ENCODE measurements around the gene A3GALT2. TPM values are rescaled to one million over a fixed set of nuclear protein-coding genes. Genes with fewer than 3 reads are reported as not detected.

A3GALT2 gene
- total RNA-seq, 1 experiment from 2014 or later = not detected

DNA sequence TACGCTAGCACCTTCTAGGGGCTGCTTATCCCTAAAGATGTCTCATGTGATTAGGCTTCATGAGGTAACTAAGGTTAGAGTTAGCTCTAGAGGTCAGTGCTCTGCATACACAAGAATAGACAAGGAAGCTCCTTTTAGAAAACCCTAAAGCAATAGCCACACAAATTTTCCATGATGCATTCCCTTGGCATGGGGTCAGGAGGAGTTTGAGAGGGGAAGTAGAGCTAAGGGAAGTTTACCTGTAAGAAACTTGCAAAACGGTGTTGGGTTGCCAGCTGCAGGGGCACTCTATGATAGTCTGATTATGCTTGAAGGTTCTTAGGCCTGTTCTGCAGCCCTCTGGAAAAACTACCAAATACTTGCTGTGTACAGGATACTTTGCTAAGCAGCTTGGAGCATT lies 39.0 kb upstream of the A3GALT2 start:
- no peak overlapping the region for H3K18ac ChIP-seq (ENCODE audit: insufficient read length, low read depth, low read length)
- H3K4me1 ChIP-seq (ENCODE audit: insufficient read depth, low read length) = peaks cover 18% of the 10 kb centered on the region; the same call in 1 of the 2 replicates
- H2BK20ac ChIP-seq (ENCODE audit: low read depth, low read length, poor library complexity, severe bottlenecking) = no peak overlapping the region
- no peak overlapping the region for H2BK12ac ChIP-seq (ENCODE audit: insufficient read length, low read depth, low read length)
- no peak overlapping the region for H2BK15ac ChIP-seq (ENCODE audit: low read depth, low read length)
- H3K4ac ChIP-seq (ENCODE audit: low read depth, low read length) = no peak overlapping the region
- H3K79me1 ChIP-seq (ENCODE audit: insufficient read depth, low read depth, low read length, poor library complexity, severe bottlenecking) = no peaks in the 10 kb centered on the region
- Mint-ChIP-seq H3K27me3 (ENCODE audit: low read depth) (peaks cover 62% of the 10 kb centered on the region), H3K27ac (no peak overlapping the region), H3K4me1 (peaks cover 39 to 46% of the 10 kb centered on the region in 2 experiments), H3K4me3 (no peak overlapping the region), H3K9me3 (no peaks in the 10 kb centered on the region; a peak in 1 of 5 replicates), H3K36me3 (ENCODE audit: insufficient read depth in 1 of 3, low read depth in 3 of 3) (peaks cover 0 to 5% (median 0%) of the 10 kb centered on the region in 3 experiments; a peak in 3 of 7 replicates)
- no peak overlapping the region for H3K23ac ChIP-seq (ENCODE audit: insufficient read length, low read depth, low read length)
- H2AFZ ChIP-seq (ENCODE audit: low read length) = no peak overlapping the region
- no peak overlapping the region for H2AK5ac ChIP-seq (ENCODE audit: insufficient read length, low read length)
- no peak overlapping the region for H2BK120ac ChIP-seq (ENCODE audit: low read depth, low read length, poor library complexity, severe bottlenecking)
- no peak for DNase-seq
- H3K27me3 ChIP-seq (ENCODE audit: insufficient read depth, low read length) = no peaks in the 10 kb centered on the region; the same call in 1 of the 2 replicates
- no peak overlapping the region for H4K8ac ChIP-seq (replicated peaks; ENCODE audit: insufficient read length, low read depth, low read length)
- H3K4me2 ChIP-seq (ENCODE audit: insufficient read depth, insufficient read length, low read length) = no peak overlapping the region
- H3K9me3 ChIP-seq (ENCODE audit: control insufficient read depth, low read depth, low read length) = no peaks in the 10 kb centered on the region
- no peaks in the 10 kb centered on the region for H3K23me2 ChIP-seq (ENCODE audit: insufficient read length, low read depth, low read length, poor library complexity, severe bottlenecking)
- no peak overlapping the region for H3K14ac ChIP-seq (ENCODE audit: insufficient read depth, low read length)
- H4K20me1 ChIP-seq (ENCODE audit: control insufficient read depth, insufficient read depth, insufficient read length) = no peaks in the 10 kb centered on the region
- H3K79me2 ChIP-seq (ENCODE audit: insufficient read depth, low read length) = no peaks in the 10 kb centered on the region
- no peak overlapping the region for H3T11ph ChIP-seq (ENCODE audit: low read length)
- no peak overlapping the region for H3K27ac ChIP-seq (ENCODE audit: insufficient read length, low read depth, low read length)
- no peak overlapping the region for H2BK5ac ChIP-seq (ENCODE audit: insufficient read length, low read length)
- no peak overlapping the region for H4K5ac ChIP-seq (ENCODE audit: insufficient read length, low read depth, low read length)
- no peak overlapping the region for H3K9ac ChIP-seq (ENCODE audit: extremely low read depth, insufficient read length, low read length)
- H4K91ac ChIP-seq (ENCODE audit: insufficient read length, low read depth, low read length) = no peak overlapping the region
- no CpG with 5 or more reads among the region's 2 CpGs for WGBS (ENCODE audit: extremely low coverage, insufficient read length, low lambda C conversion rate)
- H3K56ac ChIP-seq (ENCODE audit: insufficient read length, low read depth, low read length) = no peak overlapping the region
- TF ChIP-seq, protein P1, sequence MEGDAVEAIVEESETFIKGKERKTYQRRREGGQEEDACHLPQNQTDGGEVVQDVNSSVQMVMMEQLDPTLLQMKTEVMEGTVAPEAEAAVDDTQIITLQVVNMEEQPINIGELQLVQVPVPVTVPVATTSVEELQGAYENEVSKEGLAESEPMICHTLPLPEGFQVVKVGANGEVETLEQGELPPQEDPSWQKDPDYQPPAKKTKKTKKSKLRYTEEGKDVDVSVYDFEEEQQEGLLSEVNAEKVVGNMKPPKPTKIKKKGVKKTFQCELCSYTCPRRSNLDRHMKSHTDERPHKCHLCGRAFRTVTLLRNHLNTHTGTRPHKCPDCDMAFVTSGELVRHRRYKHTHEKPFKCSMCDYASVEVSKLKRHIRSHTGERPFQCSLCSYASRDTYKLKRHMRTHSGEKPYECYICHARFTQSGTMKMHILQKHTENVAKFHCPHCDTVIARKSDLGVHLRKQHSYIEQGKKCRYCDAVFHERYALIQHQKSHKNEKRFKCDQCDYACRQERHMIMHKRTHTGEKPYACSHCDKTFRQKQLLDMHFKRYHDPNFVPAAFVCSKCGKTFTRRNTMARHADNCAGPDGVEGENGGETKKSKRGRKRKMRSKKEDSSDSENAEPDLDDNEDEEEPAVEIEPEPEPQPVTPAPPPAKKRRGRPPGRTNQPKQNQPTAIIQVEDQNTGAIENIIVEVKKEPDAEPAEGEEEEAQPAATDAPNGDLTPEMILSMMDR (conservative IDR thresholded peaks at IDR 0.05) = no peak

All from H9 (cell line).